HG02981 (cell line): ENCODE results near the gene MEX3B.
"Not testable (repeated sequence)": the region's sequence is repeated elsewhere in the genome, so short reads cannot be mapped to it uniquely, and the experiment has no call there.

Experiments
- ATAC-seq: cut with Tn5 transposase; IDR thresholded peaks from one replicate; pipeline ENCODE4 v1.9.1; 2021; ENCODE audit warnings: mild to moderate bottlenecking, moderate library complexity; ENCODE audit not compliant: unreplicated experiment

The MEX3B gene

DNA sequence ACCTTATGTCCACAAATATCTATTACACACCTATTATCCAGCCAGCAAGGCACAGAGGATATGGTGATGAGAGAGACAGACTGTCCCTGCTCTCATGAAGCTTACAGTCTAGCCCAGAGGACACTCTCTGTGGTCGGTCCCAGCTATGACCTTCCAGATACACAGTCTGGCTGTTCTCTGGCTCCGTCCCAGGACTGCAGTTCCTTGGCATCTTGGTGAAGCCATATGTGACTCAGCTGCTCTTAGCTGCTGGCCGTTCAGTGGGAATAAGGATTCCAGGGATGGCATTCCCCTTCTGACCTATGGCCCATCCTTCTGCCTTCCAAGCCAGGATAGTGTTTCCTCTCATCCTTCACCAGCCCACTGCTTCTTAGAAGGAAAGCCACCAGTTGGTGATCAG, 30.8 kb downstream of the MEX3B start:
- ATAC-seq, result no peak

DNA sequence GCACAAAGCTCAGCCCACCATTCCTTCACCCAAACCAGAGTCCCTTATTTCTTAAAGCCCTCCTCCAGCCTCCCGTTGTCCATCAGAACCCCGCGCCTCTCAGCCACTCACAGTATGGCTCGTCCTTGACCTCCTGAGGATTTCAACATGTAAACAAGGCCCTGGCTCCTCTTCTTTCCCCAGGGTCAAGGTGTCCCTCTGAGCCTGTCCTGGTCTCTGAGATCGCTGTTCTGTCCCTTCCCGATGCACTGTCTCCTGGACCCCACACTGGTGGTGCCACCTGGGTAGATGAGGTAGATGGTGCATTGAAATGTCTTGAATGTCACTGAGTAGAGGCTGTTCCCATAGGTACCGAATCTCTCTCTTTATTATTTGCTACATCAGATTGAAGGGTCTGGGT, 32.9 kb downstream of the MEX3B start:
- no peak for ATAC-seq

DNA sequence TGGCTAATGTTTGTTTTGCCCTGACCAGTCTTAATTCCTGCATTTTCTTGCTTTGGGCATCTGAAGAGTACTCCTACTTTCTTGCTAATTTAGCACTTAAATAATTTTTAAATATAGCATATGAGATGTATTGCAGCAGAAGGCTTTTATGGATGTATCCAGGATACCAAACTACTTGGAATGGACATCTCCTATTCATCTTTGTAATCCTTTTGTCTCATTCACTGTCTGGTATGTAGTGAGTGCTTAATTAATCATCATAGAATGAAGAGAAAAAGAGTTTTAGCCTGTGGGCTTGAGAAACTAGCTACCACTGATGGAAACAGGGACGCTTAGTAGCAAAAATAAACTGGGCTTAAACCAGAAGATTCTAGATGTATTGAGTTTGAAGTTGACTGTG, 40.6 kb downstream of the MEX3B start:
- no peak for ATAC-seq

DNA sequence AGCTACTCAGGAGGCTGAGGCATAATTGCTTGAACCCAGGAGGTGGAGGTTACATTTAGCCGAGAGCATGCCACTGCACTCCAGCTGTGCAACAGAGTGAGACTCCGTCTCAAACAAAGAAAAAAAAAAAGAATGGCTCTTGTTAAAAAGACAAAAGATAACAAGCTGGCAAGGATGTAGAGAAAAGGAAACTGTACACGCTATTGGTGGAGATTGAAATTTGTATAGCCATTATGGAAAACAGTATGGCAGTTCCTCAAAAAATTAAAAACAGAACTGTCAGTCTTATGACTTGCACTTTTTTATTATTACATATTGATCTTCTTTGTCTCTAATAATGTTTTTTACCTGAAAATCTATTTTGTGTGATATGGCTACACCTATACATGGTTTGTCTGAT, 41.9 kb downstream of the MEX3B start:
- no peak for ATAC-seq

DNA sequence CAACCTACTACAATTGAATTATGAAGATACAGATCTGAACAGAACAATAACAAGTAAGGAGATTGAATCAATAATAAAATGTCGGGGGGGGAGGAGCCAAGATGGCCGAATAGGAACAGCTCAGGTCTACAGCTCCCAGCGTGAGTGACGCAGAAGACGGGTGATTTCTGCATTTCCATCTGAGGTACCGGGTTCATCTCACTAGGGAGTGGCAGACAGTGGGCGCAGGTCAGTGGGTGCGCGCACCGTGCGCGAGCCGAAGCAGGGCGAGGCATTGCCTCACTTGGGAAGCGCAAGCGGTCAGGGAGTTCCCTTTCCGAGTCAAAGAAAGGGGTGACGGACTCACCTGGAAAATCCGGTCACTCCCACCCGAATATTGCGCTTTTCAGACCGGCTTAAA, 50.7 kb downstream of the MEX3B start:
- ATAC-seq, result not testable (repeated sequence)

DNA sequence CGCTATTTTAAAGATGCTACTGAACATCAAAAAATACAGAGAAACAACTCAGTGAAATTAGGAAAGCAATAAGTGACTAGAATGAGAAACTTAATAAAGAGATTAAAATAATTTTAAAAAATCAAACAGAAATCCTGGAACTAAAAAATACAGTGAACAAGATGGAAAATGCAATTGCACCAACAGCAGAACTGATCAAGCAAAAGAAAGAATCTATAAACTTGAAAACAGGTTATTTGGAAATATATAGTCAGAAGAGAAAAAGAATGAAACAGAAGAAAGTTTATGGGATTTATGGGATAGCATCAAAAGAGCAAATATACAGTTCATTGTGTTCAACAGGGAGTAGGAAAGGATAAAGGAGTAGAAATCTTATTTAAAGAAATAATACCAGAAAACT, 53.3 kb downstream of the MEX3B start:
- no peak for ATAC-seq
